Liver (tissue), 9 donors: ENCODE measurements around the gene SLITRK2. TPM values are rescaled to one million over a fixed set of nuclear protein-coding genes. Genes with fewer than 3 reads are reported as not detected.

Experiments used
- DNase-seq: peaks from one replicate; pipeline ENCODE4 v3.0.0-alpha.2; 2017; ENCODE audit warnings: low spot score
- H3K27ac ChIP-seq, 2 donors: one replicate each; pipeline ENCODE4 v1.7.0; 2013; ENCODE audit warnings: inconsistent platforms in 2 of 2, low read length in 2 of 2, control low read depth in 1 of 2, low read depth in 1 of 2, mild to moderate bottlenecking in 1 of 2
- H3K27me3 ChIP-seq, 4 donors: one replicate each; pipeline versions ENCODE4 v1.6.1 to v1.7.0; 2013; ENCODE audit warnings: low read length in 3 of 4, inconsistent platforms in 1 of 4, mild to moderate bottlenecking in 1 of 4, moderate library complexity in 1 of 4; ENCODE audit not compliant: control insufficient read depth in 4 of 4, insufficient read depth in 4 of 4
- H3K36me3 ChIP-seq, 4 donors: one replicate each; pipeline versions ENCODE4 v1.6.1 to v1.7.0; 2013; ENCODE audit warnings: low read length in 3 of 4, mild to moderate bottlenecking in 3 of 4, low read depth in 1 of 4, moderate library complexity in 1 of 4; ENCODE audit not compliant: control insufficient read depth in 4 of 4, insufficient read depth in 3 of 4
- H3K4me1 ChIP-seq, 4 donors: one replicate each; pipeline versions ENCODE4 v1.6.1 to v1.7.0; 2013; ENCODE audit warnings: low read length in 3 of 4, mild to moderate bottlenecking in 3 of 4, moderate library complexity in 1 of 4; ENCODE audit not compliant: control insufficient read depth in 4 of 4, insufficient read depth in 4 of 4
- H3K4me3 ChIP-seq, 3 donors: one replicate each; pipeline versions ENCODE4 v1.6.1 to v1.7.0; 2013; ENCODE audit warnings: low read length in 3 of 3, control low read depth in 1 of 3, low read depth in 1 of 3, mild to moderate bottlenecking in 1 of 3
- H3K9ac ChIP-seq, 2 donors: one replicate each; pipeline ENCODE4 v1.7.0; 2013; ENCODE audit warnings: low read length in 2 of 2, mild to moderate bottlenecking in 2 of 2, moderate library complexity in 2 of 2, control low read depth in 1 of 2, low read depth in 1 of 2
- H3K9me3 ChIP-seq, 4 donors: one replicate each; pipeline versions ENCODE4 v1.6.1 to v1.7.0; 2013; ENCODE audit warnings: low read length in 3 of 4; ENCODE audit not compliant: control insufficient read depth in 4 of 4
- FOXA1 ChIP-seq: IDR thresholded peaks from 2 replicates; pipeline ENCODE4 v1.6.1; 2016; ENCODE audit warnings: antibody characterized with exemption
- FOXA2 ChIP-seq: IDR thresholded peaks from 2 replicates; pipeline ENCODE4 v1.6.1; 2016; ENCODE audit warnings: antibody characterized with exemption
- HNF4A ChIP-seq, 2 donors: conservative IDR thresholded peaks; 2 replicates each; pipeline ENCODE4 v1.6.1; 2016; ENCODE audit warnings: antibody characterized with exemption in 2 of 2, mild to moderate bottlenecking in 2 of 2
- NR2F2 ChIP-seq: IDR thresholded peaks from 2 replicates; pipeline ENCODE4 v1.6.1; 2016; ENCODE audit warnings: antibody characterized with exemption
- REST ChIP-seq: IDR thresholded peaks from 2 replicates; pipeline ENCODE4 v1.6.1; 2016; ENCODE audit warnings: antibody characterized with exemption, mild to moderate bottlenecking
- RXRA ChIP-seq, 2 donors: IDR thresholded peaks; 2 replicates each; pipeline ENCODE4 v1.6.1; 2017 to 2018; ENCODE audit warnings: antibody characterized with exemption in 2 of 2, mild to moderate bottlenecking in 1 of 2
- SP1 ChIP-seq: IDR thresholded peaks from 2 replicates; pipeline ENCODE4 v1.6.1; 2018; ENCODE audit warnings: antibody characterized with exemption, mild to moderate bottlenecking
- TAF1 ChIP-seq: conservative IDR thresholded peaks from 2 replicates; pipeline ENCODE4 v1.6.1; 2016; ENCODE audit warnings: antibody characterized with exemption, mild to moderate bottlenecking
- WGBS: extraction: QIAGEN DNeasy Blood & Tissue Kit; methylation state at CpG from one replicate; pipeline ENCODE4 v1.1.7; 2013; 5-methylcytosine and 5-hydroxymethylcytosine counted together
- polyA plus RNA-seq, 2 donors: library from polyadenylated mRNA; stranded (reverse) in 1 of 2; unstranded in 1 of 2; fragments of 200-250 nt in 1 of 2; fragments of >200 nt in 1 of 2; fragmentation: Nextera tagmentation in 1 of 2; extraction: Ambion mirVana in 1 of 2; gene quantifications; one replicate each; pipeline versions ENCODE4 v1.2.1 to v1.2.3, GENCODE V29; 2013 to 2015
- total RNA-seq, 2 donors: library from RNA; depleted of rRNA; stranded (reverse); fragments of >200 nt; gene quantifications; one replicate each; pipeline ENCODE4 v1.2.3, GENCODE V29; 2014
- TF ChIP-seq, protein P1 (sequence below): IDR thresholded peaks from 2 replicates; pipeline ENCODE4 v1.6.1; 2016; ENCODE audit warnings: antibody characterized with exemption
- TF ChIP-seq, protein P2 (sequence below): IDR thresholded peaks from 2 replicates; pipeline ENCODE4 v1.6.1; 2016; ENCODE audit warnings: antibody characterized with exemption
- donor health status: healthy.
- donor health status: healthy.
- donor health status: healthy.
- donor health status: healthy.
- donor health status: healthy.

Gene SLITRK2, protein sequence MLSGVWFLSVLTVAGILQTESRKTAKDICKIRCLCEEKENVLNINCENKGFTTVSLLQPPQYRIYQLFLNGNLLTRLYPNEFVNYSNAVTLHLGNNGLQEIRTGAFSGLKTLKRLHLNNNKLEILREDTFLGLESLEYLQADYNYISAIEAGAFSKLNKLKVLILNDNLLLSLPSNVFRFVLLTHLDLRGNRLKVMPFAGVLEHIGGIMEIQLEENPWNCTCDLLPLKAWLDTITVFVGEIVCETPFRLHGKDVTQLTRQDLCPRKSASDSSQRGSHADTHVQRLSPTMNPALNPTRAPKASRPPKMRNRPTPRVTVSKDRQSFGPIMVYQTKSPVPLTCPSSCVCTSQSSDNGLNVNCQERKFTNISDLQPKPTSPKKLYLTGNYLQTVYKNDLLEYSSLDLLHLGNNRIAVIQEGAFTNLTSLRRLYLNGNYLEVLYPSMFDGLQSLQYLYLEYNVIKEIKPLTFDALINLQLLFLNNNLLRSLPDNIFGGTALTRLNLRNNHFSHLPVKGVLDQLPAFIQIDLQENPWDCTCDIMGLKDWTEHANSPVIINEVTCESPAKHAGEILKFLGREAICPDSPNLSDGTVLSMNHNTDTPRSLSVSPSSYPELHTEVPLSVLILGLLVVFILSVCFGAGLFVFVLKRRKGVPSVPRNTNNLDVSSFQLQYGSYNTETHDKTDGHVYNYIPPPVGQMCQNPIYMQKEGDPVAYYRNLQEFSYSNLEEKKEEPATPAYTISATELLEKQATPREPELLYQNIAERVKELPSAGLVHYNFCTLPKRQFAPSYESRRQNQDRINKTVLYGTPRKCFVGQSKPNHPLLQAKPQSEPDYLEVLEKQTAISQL
- under 1 TPM in 1 of 2 donors, not detected in 1; 0.08 TPM for total RNA-seq
- under 1 TPM in 1 of 2 donors, not detected in 1; 0.03 TPM for polyA plus RNA-seq

- 4% methylated on average over 58 of the region's 60 CpGs for WGBS
- Histone ChIP-seq H3K4me1 (peaks cover 0 to 13% (median 6%) of the 10 kb centered on the region in 4 donors), H3K9ac (no peak within 1 kb of the TSS), H3K9me3 (no peaks in the 10 kb centered on the region), H3K36me3 (no peaks in the 10 kb centered on the region), H3K27ac (no peak within 1 kb of the TSS), H3K4me3 (peak within 1 kb of the TSS in 2 of 3 donors; percentile 4 to 39), H3K27me3 (peaks cover 0 to 6% (median 2%) of the 10 kb centered on the region in 4 donors)
- TF ChIP-seq RXRA (IDR thresholded peaks at IDR 0.05), result no peak
- no peak for TF ChIP-seq NR2F2
- TF ChIP-seq SP1, result no peak
- TF ChIP-seq TAF1, result no peak
- TF ChIP-seq FOXA2, result no peak
- DNase-seq, result no peak
Measured at GRCh38 chrX:145817331-145818185, at the start of gene SLITRK2. Gene SLITRK2, plus strand, starts transcription at chrX:145817829. Its CDS starts 4,597 bp downstream, at chrX:145822426.

DNA sequence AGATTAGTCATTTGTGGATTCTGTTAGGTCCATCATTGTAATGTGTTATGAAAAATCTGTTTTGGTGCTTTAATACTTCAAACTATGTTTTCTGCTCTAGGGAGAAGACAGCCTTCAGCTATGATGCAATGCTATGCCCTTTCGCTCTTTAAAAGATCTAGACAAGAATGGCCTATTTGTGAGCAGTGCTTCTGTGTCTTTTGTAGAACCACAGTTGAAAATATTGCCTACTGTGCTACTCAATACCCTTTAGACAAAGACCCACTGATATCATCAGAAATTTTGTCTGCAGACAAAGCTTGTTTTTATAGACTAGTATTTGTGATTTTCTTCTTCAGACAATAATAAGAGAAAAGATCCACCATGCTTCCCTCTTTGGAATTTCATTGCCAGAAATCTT, 44.6 kb upstream of the SLITRK2 start:
- no peaks in the 10 kb centered on the region for H3K36me3 ChIP-seq
- no peak for DNase-seq
- H3K27ac ChIP-seq, result no peak overlapping the region
- H3K9me3 ChIP-seq, result no peaks in the 10 kb centered on the region
- 81% methylated on average over 1 of the region's 1 CpG for WGBS
- no peaks in the 10 kb centered on the region for H3K4me1 ChIP-seq
- TF ChIP-seq RXRA (IDR thresholded peaks at IDR 0.05), result no peak
- no peak for TF ChIP-seq FOXA2
- TF ChIP-seq, protein P1, sequence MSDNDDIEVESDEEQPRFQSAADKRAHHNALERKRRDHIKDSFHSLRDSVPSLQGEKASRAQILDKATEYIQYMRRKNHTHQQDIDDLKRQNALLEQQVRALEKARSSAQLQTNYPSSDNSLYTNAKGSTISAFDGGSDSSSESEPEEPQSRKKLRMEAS, result no peak
- TF ChIP-seq, protein P2, sequence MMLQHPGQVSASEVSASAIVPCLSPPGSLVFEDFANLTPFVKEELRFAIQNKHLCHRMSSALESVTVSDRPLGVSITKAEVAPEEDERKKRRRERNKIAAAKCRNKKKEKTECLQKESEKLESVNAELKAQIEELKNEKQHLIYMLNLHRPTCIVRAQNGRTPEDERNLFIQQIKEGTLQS, result no peak
- TF ChIP-seq REST, result no peak
- TF ChIP-seq FOXA1, result no peak
- no peak for TF ChIP-seq HNF4A (conservative IDR thresholded peaks at IDR 0.05)
- H3K4me3 ChIP-seq, result no peak overlapping the region
- H3K27me3 ChIP-seq, result no peaks in the 10 kb centered on the region
- no peak overlapping the region for H3K9ac ChIP-seq
